ENCODE results near the gene LHPP.

LHPP gene

GRCh38 chr10:124543146-124543545 lies 81.5 kb downstream of the LHPP start:
- TF ChIP-seq ZC3H10 (CRISPR knock-in tag; IDR thresholded peaks at IDR 0.05) (no peak), CREB5 (CRISPR knock-in tag; IDR thresholded peaks at IDR 0.05; ENCODE audit: low read depth) (no peak), ARNTL (CRISPR knock-in tag; IDR thresholded peaks at IDR 0.05; ENCODE audit: borderline replicate concordance, low read depth) (no peak), PPARA (CRISPR knock-in tag; IDR thresholded peaks at IDR 0.05; ENCODE audit: borderline replicate concordance) (no peak), OSR1 (CRISPR knock-in tag; IDR thresholded peaks at IDR 0.05) (no peak), CSRNP3 (CRISPR knock-in tag; IDR thresholded peaks at IDR 0.05) (no peak), PATZ1 (CRISPR knock-in tag; IDR thresholded peaks at IDR 0.05; ENCODE audit: borderline replicate concordance) (no peak), RARB (CRISPR knock-in tag; IDR thresholded peaks at IDR 0.05) (no peak), TCF4 (CRISPR knock-in tag; IDR thresholded peaks at IDR 0.05; ENCODE audit: borderline replicate concordance) (no peak), BACH2 (CRISPR knock-in tag; IDR thresholded peaks at IDR 0.05; ENCODE audit: borderline replicate concordance) (no peak), ZFP3 (CRISPR knock-in tag; IDR thresholded peaks at IDR 0.05) (no peak)
- ATAC-seq: no peak

- no peak for TF ChIP-seq ARNTL (CRISPR knock-in tag; IDR thresholded peaks at IDR 0.05; ENCODE audit: borderline replicate concordance, low read depth)
- no peak for TF ChIP-seq PPARA (CRISPR knock-in tag; IDR thresholded peaks at IDR 0.05; ENCODE audit: borderline replicate concordance)
- ATAC-seq: no peak
These were observed 82.3 kb downstream of the LHPP start for GRCh38 chr10:124543971-124544370.

- TF ChIP-seq CSRNP3 (CRISPR knock-in tag; IDR thresholded peaks at IDR 0.05): no peak
- no peak for TF ChIP-seq ZNF70 (CRISPR knock-in tag; IDR thresholded peaks at IDR 0.05)
- no peak for TF ChIP-seq ISL1 (CRISPR knock-in tag; IDR thresholded peaks at IDR 0.05)
- no peak for ATAC-seq
These were observed 83.1 kb downstream of the LHPP start for GRCh38 chr10:124544711-124545110.

GRCh38 chr10:124545351-124546054 lies 83.9 kb downstream of the LHPP start:
- no peak for TF ChIP-seq TOX (CRISPR knock-in tag; IDR thresholded peaks at IDR 0.05; ENCODE audit: borderline replicate concordance)
- TF ChIP-seq ZNF565 (CRISPR knock-in tag; conservative IDR thresholded peaks at IDR 0.05; ENCODE audit: low read depth): no peak
- no peak for TF ChIP-seq ARNTL (CRISPR knock-in tag; IDR thresholded peaks at IDR 0.05; ENCODE audit: borderline replicate concordance, low read depth)
- no peak for TF ChIP-seq ZFP30 (CRISPR knock-in tag; IDR thresholded peaks at IDR 0.05)
- no peak for TF ChIP-seq RARB (CRISPR knock-in tag; IDR thresholded peaks at IDR 0.05)
- no peak for TF ChIP-seq PPARA (CRISPR knock-in tag; IDR thresholded peaks at IDR 0.05; ENCODE audit: borderline replicate concordance)
- no peak for TF ChIP-seq TCF4 (CRISPR knock-in tag; IDR thresholded peaks at IDR 0.05; ENCODE audit: borderline replicate concordance)
- TF ChIP-seq TSHZ2 (CRISPR knock-in tag; IDR thresholded peaks at IDR 0.05): no peak

More at GRCh38 chr10:124545351-124546054, 83.9 kb downstream of the LHPP start:
- ATAC-seq: no peak

Measured in SK-N-SH treated with all-trans-retinoic acid at 6 μM for 48 hours (cell line).